ENCODE data around the gene PCYT1B.

Gene PCYT1B

DNA sequence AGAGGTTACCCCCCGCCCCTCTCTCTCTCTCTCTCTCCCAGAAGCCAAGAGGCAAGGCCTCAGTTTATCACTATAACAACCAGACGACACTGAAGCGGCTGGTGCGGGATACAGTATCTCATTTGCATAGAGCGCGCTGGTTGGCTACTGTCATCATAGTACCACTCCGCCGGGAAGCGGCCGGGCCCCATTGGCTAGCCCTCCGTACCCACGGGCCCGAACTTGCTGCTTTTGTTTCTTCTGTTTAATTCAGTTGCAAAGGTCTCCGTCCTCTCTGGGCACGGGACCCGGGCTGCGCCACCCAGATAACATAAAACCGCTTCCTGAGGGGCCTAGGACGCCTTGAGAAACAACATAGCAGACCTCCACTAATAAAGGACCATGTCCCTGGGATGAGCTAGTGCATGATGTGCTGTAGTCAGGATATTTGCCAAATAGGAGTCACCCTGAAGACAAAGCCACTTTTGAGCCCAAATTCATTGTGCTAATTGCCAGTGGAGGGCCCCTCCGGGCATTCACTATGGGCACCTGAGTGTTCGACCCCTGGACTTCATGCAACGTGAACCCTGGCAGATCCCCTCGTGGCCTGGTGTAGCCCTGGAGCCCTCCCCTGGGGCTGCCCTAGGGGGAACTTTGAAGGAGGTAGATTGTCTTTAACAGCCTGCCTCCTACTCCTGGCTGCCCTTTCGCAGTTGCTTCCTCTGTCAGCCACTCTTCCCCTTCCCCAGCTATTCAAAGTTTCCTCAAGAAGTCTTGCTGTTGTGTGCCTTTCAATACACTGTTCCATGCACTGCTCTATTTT, at the start of gene PCYT1B:
Gene PCYT1B, minus strand, starts transcription at position 91 of the 802 bp plus-strand sequence. CDS start 242 bp downstream, outside the sequence.
- TF ChIP-seq, protein P1, sequence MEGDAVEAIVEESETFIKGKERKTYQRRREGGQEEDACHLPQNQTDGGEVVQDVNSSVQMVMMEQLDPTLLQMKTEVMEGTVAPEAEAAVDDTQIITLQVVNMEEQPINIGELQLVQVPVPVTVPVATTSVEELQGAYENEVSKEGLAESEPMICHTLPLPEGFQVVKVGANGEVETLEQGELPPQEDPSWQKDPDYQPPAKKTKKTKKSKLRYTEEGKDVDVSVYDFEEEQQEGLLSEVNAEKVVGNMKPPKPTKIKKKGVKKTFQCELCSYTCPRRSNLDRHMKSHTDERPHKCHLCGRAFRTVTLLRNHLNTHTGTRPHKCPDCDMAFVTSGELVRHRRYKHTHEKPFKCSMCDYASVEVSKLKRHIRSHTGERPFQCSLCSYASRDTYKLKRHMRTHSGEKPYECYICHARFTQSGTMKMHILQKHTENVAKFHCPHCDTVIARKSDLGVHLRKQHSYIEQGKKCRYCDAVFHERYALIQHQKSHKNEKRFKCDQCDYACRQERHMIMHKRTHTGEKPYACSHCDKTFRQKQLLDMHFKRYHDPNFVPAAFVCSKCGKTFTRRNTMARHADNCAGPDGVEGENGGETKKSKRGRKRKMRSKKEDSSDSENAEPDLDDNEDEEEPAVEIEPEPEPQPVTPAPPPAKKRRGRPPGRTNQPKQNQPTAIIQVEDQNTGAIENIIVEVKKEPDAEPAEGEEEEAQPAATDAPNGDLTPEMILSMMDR (IDR thresholded peaks at IDR 0.05; ENCODE audit: low read depth, low read length): no peak

GRCh38 chrX:24696294-24696693, 49.1 kb upstream of the PCYT1B start:
- TF ChIP-seq, protein P1 (IDR thresholded peaks at IDR 0.05; ENCODE audit: low read depth, low read length): no peak
- no peak overlapping the region for H3K4me3 ChIP-seq (ENCODE audit: low read depth, low read length)

More for the DNA sequence above, at the start of gene PCYT1B:
- H3K4me3 ChIP-seq (ENCODE audit: low read depth, low read length): no peak within 1 kb of the TSS

GRCh38 chrX:24694825-24695224, 47.7 kb upstream of the PCYT1B start:
- H3K4me3 ChIP-seq (ENCODE audit: low read depth, low read length): peak overlapping the region; percentile 70
- TF ChIP-seq, protein P1 (IDR thresholded peaks at IDR 0.05; ENCODE audit: low read depth, low read length): no peak

- TF ChIP-seq, protein P1 (IDR thresholded peaks at IDR 0.05; ENCODE audit: low read depth, low read length): no peak
- H3K4me3 ChIP-seq (ENCODE audit: low read depth, low read length): peak within 1 kb of the TSS; percentile 70
These were observed 46.5 kb upstream of the PCYT1B start, which contains the start of gene POLA1 for GRCh38 chrX:24693453-24694202. POLA1 (plus strand) TSS chrX:24693918; CDS start chrX:24693962, 44 bp downstream.

DNA sequence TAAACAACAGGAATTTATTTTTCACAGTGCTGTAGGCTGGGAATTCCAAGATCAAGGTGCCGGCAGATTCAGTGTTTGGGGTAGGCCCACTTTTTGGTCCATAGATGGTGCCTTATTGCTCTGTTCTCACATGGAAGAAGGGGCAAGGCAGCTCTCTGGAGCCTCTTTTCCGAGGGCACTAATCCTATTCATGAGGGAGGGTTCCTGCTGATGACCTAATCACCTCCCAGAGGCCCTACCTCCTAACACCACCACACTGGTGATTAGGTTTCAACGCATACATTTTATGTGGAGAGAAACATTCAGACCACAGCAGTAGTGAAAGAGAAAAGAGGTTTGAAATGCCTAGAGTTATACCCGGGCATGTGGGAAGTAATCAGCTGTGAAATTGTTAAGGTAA, 45.2 kb upstream of the PCYT1B start:
- H3K4me3 ChIP-seq (ENCODE audit: low read depth, low read length): no peak overlapping the region
- TF ChIP-seq, protein P1 (IDR thresholded peaks at IDR 0.05; ENCODE audit: low read depth, low read length): no peak

GRCh38 chrX:24684048-24684447, 36.9 kb upstream of the PCYT1B start:
- no peak overlapping the region for H3K4me3 ChIP-seq (ENCODE audit: low read depth, low read length)
- TF ChIP-seq, protein P1 (IDR thresholded peaks at IDR 0.05; ENCODE audit: low read depth, low read length): no peak

All from WI38 (cell line).